Thyroid gland (tissue), 4 donors: ENCODE results near the gene SNAPC5. TPM values are rescaled to one million over a fixed set of nuclear protein-coding genes. Genes with fewer than 3 reads are reported as not detected.

Source experiments
- DNase-seq, 2 donors: peaks; one replicate each; pipeline ENCODE4 v3.0.0-alpha.2; 2019
- H3K27ac ChIP-seq, 3 donors: fragments of 200-600 bp; sonication (generic); 1 replicate in 2 of 3; 2 replicates in 1 of 3; pipeline ENCODE4 v1.5.1; 2016 to 2019; ENCODE audit warnings: mild to moderate bottlenecking in 1 of 3, moderate library complexity in 1 of 3
- H3K27me3 ChIP-seq: fragments of 200-600 bp; sonication (generic); one replicate; pipeline ENCODE4 v1.5.1; 2019
- H3K36me3 ChIP-seq, 2 donors: fragments of 200-600 bp; sonication (generic); one replicate each; pipeline ENCODE4 v1.5.1; 2016 to 2019
- H3K4me1 ChIP-seq, 2 donors: fragments of 200-600 bp; sonication (generic); one replicate each; pipeline ENCODE4 v1.5.1; 2017 to 2019
- H3K4me3 ChIP-seq, 3 donors: fragments of 200-600 bp; sonication (generic); replicated peaks in 1 of 3; 1 replicate in 2 of 3; 2 replicates in 1 of 3; pipeline ENCODE4 v1.5.1; 2016; ENCODE audit warnings: mild to moderate bottlenecking in 1 of 3
- H3K9me3 ChIP-seq: fragments of 200-600 bp; sonication (generic); one replicate; pipeline ENCODE4 v1.5.1; 2017
- POLR2A ChIP-seq, 2 donors: fragments of 450-650 bp; IDR thresholded peaks; one replicate each; pipeline ENCODE4 v1.6.1; 2017; ENCODE audit warnings: antibody characterized with exemption in 2 of 2, mild to moderate bottlenecking in 2 of 2, moderate library complexity in 1 of 2
- WGBS, 2 donors: methylation state at CpG; one replicate each; pipeline ENCODE4 v1.1.5; 2017; 5-methylcytosine and 5-hydroxymethylcytosine counted together
- intact Hi-C: fragments of 100-400 bp; cut with DNase I; formaldehyde crosslinking; loops from one replicate; pipeline ENCODE4 v1.15.1; 2023
- total RNA-seq, 4 donors: library from RNA; depleted of rRNA; stranded (reverse); fragments of >200 nt; gene quantifications; one replicate each; pipeline ENCODE4 v1.2.3, GENCODE V29; 2016
- TF ChIP-seq, protein P1 (sequence below), 6 experiments: fragments of 200-600 bp in 3 of 6; fragments of 450-650 bp in 3 of 6; sonication (generic) in 3 of 6; IDR thresholded peaks; one replicate each; pipeline ENCODE4 v1.5.1; 2016 to 2019; ENCODE audit warnings: antibody characterized with exemption in 6 of 6, mild to moderate bottlenecking in 2 of 6, inconsistent platforms in 1 of 6, moderate library complexity in 1 of 6

SNAPC5 gene
- total RNA-seq, 4 donors from 2014 or later = 26.3 to 79.2 (median 40.5) TPM

DNA sequence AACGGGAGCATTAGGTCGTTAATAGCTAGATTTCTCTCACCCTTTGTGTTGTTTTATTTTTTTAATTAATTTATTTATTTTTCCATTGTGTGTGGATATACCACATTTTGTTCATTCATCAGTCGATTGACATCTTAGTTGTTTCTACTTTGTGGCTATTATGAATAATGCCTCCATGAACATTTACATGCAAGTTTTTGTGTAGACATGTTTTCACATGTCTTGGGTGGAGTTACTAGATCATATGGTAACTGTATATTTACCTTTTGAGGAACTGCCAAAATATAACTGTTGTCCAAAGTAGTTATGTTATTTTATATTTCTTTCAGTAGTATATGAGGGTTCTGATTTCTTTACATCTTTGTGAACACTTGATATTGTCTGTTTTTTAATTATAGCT, 26.4 kb upstream of the SNAPC5 start:
- no peak overlapping the region for H3K27ac ChIP-seq
- H3K4me1 ChIP-seq = no peaks in the 10 kb centered on the region
- 95 to 97% methylated on average over 3 of the region's 3 CpGs for WGBS, 2 donors
- DNase-seq = no peak
- no peaks in the 10 kb centered on the region for H3K27me3 ChIP-seq
- intact Hi-C loops = no loop called here
- no peaks in the 10 kb centered on the region for H3K36me3 ChIP-seq
- no peaks in the 10 kb centered on the region for H3K9me3 ChIP-seq
- H3K4me3 ChIP-seq = no peak overlapping the region
- no peak for TF ChIP-seq POLR2A (IDR thresholded peaks at IDR 0.05)

DNA sequence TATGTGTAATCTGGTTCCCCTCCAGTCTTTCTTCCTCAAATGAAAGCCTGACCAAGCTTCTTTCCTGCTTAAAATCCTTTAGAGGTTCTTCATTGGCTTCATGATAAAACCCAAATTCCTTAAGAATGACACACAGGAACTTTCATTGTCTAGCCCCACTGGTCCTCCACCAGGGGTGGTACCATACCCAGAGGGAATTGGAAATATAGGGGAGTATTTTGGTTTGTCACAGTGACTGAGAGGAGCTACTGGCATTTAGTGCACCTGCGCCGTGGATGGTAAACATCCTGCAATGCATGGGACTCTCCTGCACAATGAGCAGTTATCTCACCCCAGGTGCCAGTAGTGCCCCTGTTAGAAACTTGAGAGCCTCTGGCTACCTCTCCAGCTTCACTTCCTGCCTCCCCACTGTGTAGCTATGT, 18.4 kb upstream of the SNAPC5 start:
- 92 to 94% methylated on average over 2 of the region's 2 CpGs for WGBS, 2 donors
- no peaks in the 10 kb centered on the region for H3K27me3 ChIP-seq
- H3K9me3 ChIP-seq = no peaks in the 10 kb centered on the region
- no peaks in the 10 kb centered on the region for H3K4me1 ChIP-seq
- H3K27ac ChIP-seq = no peak overlapping the region
- TF ChIP-seq POLR2A (IDR thresholded peaks at IDR 0.05) = no peak
- TF ChIP-seq, protein P1, sequence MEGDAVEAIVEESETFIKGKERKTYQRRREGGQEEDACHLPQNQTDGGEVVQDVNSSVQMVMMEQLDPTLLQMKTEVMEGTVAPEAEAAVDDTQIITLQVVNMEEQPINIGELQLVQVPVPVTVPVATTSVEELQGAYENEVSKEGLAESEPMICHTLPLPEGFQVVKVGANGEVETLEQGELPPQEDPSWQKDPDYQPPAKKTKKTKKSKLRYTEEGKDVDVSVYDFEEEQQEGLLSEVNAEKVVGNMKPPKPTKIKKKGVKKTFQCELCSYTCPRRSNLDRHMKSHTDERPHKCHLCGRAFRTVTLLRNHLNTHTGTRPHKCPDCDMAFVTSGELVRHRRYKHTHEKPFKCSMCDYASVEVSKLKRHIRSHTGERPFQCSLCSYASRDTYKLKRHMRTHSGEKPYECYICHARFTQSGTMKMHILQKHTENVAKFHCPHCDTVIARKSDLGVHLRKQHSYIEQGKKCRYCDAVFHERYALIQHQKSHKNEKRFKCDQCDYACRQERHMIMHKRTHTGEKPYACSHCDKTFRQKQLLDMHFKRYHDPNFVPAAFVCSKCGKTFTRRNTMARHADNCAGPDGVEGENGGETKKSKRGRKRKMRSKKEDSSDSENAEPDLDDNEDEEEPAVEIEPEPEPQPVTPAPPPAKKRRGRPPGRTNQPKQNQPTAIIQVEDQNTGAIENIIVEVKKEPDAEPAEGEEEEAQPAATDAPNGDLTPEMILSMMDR (IDR thresholded peaks at IDR 0.05) = no peak
- DNase-seq = no peak
- no peaks in the 10 kb centered on the region for H3K36me3 ChIP-seq
- H3K4me3 ChIP-seq = no peak overlapping the region
- intact Hi-C loops = no loop called here

DNA sequence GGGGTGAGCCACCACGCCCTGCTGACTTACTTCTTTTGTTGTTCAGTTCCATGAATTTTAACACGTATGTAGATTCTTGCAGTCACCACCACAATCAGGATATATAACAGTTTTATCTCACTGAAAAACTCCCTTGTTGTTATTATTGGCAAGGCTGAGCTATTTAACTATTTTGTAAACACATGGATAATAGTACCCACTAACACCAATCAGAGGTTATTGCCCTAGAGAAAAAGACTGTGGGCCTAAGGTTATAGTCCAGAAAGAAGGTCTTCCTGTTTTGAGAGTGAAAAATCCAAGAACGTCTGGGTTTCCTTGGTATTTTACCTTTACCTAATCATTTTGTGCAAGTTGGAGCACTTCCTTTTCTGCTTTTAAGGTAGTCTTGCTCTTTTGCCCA, 17.0 kb upstream of the SNAPC5 start:
- Histone ChIP-seq H3K27me3 (no peaks in the 10 kb centered on the region), H3K4me3 (no peak overlapping the region), H3K4me1 (no peaks in the 10 kb centered on the region), H3K36me3 (no peaks in the 10 kb centered on the region), H3K27ac (no peak overlapping the region), H3K9me3 (no peaks in the 10 kb centered on the region)
- intact Hi-C loops = no loop called here
- 86 to 90% methylated on average over 3 of the region's 3 CpGs for WGBS, 2 donors
- no peak for DNase-seq
- TF ChIP-seq POLR2A (IDR thresholded peaks at IDR 0.05) = no peak
- TF ChIP-seq, protein P1 (IDR thresholded peaks at IDR 0.05) = no peak

DNA sequence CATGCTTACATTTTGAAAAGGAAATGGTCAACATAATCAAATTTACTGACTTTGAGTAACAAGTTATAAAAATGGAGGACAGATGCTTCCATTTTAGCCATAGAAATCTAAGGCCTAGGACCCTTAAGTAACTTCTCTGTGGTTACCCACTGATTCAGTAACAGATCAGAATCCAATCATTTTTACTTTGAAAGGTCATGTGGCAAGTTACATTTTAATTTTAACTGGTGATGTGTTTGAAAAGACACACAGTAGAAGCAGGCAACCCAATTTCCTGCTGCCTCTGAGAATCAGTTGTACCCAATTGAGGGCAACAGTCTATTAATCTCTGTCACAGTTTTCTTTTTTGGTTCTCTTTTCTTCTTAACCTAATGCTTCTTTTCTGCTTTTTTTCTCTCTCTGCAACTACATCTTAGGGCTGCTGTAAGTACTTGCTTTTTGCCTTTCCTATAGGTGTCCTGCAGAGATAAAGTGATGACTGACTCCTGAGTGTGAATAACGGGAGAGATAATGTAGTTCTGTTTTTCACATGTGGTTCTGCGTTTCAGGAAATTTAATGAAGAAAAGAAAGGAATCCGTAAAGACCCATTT, 10.8 kb upstream of the SNAPC5 start:
- H3K9me3 ChIP-seq = no peaks in the 10 kb centered on the region
- no peak overlapping the region for H3K4me3 ChIP-seq
- H3K4me1 ChIP-seq = peaks cover 4 to 14% of the 10 kb centered on the region in 2 donors
- H3K27me3 ChIP-seq = no peaks in the 10 kb centered on the region
- TF ChIP-seq, protein P1 (IDR thresholded peaks at IDR 0.05) = no peak
- TF ChIP-seq POLR2A (IDR thresholded peaks at IDR 0.05) = no peak
- H3K36me3 ChIP-seq = no peaks in the 10 kb centered on the region
- intact Hi-C loops = loop anchor here (10.0 kb wide), 1 partner anchor 266 kb away; no protein-coding TSS in a partner anchor
- no peak for DNase-seq
- WGBS, 2 donors = 87 to 93% methylated on average over 3 of the region's 3 CpGs
- H3K27ac ChIP-seq = no peak overlapping the region

DNA sequence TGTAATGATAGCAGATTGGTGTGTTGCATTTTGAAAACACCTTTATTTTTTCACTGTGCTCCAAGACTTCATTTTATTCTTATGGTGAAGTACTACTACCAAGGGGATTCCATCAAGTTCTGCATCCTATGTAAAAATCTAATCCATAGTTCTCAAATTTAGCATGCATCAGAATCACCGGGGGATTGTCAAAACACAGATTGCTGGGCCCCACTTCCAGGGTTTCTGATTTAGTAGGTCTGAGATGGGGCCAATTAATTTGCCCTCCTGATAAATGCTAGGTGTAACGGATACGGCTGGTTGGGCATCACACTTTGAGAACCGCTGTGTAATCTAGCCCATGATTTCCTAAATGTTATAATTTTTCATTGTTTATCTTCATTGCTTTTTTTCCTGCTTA, 8.3 kb upstream of the SNAPC5 start:
- WGBS, 2 donors = 33 to 34% methylated on average over 4 of the region's 4 CpGs

More for the DNA sequence above, 8.3 kb upstream of the SNAPC5 start:
- no peaks in the 10 kb centered on the region for H3K9me3 ChIP-seq
- H3K36me3 ChIP-seq = peaks cover 24% of the 10 kb centered on the region in 2 donors
- intact Hi-C loops = loop anchor here (10.0 kb wide), 1 partner anchor 269 kb away; no protein-coding TSS in a partner anchor
- peaks cover 12 to 16% of the 10 kb centered on the region in 2 donors for H3K4me1 ChIP-seq
- TF ChIP-seq POLR2A (IDR thresholded peaks at IDR 0.05) = no peak
- TF ChIP-seq, protein P1 (IDR thresholded peaks at IDR 0.05) = no peak
- DNase-seq = no peak
- H3K4me3 ChIP-seq = no peak overlapping the region
- H3K27ac ChIP-seq = no peak overlapping the region
- no peaks in the 10 kb centered on the region for H3K27me3 ChIP-seq
